ENCODE results near the gene GEMIN7. TPM values are rescaled to one million over a fixed set of nuclear protein-coding genes. Genes with fewer than 3 reads are reported as not detected.

GEMIN7 gene, protein sequence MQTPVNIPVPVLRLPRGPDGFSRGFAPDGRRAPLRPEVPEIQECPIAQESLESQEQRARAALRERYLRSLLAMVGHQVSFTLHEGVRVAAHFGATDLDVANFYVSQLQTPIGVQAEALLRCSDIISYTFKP
- 16.2 and 25.8 TPM in 2 replicates for total RNA-seq

DNA sequence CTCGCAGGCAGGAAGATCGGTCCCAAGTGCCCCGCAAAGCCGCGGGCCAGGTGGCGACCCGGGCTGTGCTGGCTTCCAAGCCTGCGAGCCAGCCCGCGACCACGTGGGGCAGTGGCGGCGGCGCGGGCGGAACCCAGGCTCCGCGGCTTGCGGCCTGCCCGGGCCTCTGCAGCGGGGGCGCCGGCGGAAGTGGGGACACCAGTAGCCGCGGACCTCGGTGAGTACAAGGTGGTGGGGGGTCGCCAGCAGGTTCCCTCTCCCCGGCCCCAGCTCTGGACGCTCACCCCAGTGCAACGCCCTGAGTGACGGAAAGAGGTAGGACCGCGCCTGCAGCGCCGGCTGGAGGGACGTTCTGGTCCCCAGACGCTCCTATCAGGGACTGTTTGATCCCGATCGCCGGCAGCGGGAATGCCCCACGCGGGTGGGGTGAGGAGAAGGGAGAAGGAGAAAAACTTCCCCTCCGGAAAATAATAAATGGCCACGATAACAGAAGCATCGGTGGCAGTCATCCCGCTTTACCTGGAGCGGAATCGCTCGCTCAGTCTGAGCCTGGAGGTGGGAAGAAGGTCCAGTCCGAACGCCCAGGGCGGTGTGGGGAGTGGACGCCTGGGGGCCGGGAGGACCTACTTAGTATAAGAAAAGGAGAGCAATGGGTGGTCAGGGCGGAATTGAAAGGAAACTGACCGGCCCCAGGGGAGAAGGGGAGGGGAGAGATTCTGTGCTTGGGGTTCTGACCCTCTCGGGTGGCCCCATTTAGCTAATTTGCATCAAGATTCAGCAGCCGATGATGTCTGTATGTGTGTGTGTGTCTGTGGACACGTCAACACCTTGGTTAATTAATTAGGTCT is at the start of gene GEMIN7:
Gene GEMIN7 (plus strand): TSS at position 198 of the 848 bp plus-strand sequence. CDS start 10,855 bp downstream, outside the sequence.

DNA sequence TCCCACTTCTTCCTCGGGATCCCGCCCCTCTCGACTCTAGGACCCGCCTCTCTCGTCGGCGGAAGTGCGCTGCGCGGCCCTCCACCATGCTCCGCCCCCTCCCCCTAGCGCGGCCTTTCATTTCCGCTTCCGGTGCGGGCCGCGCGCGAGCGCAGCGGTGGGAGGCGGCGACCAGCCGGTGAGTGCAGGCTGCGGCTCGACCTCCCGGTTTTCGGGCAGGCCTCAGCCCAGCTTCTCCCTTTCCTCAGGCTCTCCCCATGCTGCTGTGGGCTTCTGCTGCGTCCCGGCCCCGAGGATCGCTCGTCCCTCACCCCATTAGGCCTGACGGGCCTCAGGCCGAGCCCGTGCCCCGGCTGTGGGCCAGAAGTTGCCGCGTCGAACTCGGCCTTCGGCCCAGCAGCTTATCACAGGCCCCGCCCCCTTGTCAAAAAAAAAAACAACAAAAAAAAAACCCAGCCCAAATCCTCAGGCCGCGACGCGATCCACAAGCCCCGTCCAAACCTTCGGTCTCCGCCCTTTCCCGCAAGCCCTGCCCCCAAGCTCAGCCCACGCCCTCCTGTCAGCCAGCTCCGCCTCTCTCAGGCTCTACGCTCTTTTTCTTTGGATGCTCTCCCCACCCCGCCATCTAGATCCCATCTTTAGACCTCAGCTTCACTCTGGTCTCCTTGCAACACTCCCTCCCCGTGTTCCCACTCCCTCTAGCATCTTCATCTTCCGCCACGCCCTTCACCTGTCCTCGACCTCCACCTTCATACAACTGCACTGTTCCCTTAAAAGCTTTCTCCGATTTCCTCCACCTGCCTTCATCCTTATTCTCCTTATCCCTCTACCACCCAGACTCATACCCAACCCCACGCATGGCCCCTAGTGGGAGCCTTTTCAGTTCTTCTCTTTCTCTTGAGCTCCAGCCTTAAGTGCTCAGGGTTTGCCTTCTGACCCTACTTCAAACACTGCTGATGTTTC is 39.8 kb upstream of the GEMIN7 start, which contains the start of gene CLASRP:
Gene CLASRP (plus strand): TSS at position 115 of the 963 bp plus-strand sequence. CDS start 1,168 bp downstream, outside the sequence.

DNA sequence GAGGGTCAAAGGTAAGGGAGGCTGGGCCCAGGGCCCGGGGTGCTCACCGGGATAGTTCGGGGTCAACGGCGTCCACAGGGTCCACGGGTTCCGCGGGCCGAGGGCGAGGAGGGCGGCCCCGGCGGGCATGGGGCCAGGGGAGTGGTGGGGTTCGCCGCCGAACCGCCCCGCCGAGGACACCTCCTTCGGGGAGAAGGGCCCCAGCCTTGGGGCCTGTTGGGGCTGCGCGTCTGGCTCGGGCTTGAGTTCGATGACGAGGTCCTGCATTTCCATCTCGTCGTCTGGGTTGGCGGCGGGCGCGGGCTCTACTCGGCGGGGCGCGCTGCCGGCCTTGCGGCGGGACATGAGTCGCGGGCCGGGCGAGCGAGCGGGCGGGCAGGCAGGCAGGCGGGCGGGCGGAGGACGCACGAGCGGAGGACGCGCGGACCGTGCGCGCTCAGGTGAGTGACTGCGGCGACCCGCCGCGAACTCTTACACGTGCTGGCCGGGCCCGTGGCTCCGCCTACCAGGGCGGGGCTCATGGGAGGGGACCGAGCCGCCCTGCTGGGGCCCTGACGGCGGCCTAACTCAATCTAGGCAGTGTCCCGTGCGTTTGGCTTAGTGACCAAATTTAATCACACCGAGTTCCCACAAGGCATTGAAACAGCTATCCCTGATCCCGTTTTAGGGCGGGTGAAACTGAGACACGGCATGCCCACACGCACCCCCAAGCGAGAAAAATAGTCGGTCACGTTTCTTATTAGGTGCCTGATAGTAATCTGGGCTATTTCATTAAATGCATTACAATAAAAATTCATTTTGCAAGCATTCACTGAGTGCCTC is 2.8 kb upstream of the GEMIN7 start, which contains the start of gene ZNF296:
Gene ZNF296 (minus strand): TSS at position 450 of the 822 bp plus-strand sequence. CDS start 105 bp downstream, at position 345.

DNA sequence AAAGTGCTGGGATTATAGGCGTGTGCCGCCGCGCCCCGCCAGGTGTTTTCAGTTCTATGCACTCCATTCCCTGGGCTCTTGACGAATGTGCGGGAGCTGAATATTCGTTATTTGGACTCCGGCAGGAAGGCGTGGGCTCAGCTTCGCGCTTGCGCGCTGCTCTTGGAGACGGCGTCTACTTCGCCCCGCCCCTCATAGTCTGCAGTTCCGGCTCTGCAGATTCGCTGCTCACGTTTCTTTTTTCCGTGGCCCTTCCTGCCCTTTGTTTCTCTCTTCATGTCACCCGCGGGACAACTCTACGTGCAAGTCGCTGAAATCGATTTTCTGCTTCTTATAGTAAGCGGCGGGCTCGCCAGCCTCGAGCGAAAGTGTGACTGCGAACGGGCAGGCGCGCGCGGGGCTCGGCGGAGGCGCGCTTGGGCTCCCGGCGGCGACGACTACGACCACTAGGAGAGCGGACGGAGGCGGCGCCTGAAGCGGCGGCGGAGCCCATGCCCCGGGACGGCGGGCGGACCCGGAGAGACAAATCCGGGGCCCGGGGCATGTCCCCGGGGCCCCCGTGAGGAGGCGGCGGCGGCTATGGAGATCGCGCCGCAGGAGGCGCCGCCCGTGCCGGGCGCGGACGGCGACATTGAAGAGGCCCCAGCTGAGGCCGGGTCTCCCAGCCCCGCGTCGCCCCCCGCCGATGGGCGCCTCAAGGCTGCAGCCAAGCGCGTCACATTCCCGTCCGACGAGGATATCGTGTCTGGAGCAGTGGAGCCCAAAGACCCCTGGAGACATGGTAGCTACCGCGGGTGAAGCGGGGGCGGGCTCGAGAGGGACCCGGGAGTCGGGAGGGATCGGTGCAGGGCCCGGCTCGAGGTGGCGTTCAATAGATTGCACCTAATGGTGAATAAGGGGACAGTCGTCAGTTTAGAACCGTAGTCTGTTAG is 14.0 kb downstream of the GEMIN7 start, which contains the start of gene PPP1R37:
Gene PPP1R37 (plus strand): TSS at position 433 of the 932 bp plus-strand sequence. CDS start 147 bp downstream, at position 580.

Other genes with a start within 250 kb of the GEMIN7 start
- 68.9 and 75.4 TPM in 2 replicates for gene NECTIN2, start 233.0 kb upstream of the GEMIN7 start, total RNA-seq
- 41.0 and 87.5 TPM in 2 replicates for gene TOMM40, start 188.0 kb upstream of the GEMIN7 start, total RNA-seq
- 1.4 and 9.6 TPM in 2 replicates for gene APOE, start 173.5 kb upstream of the GEMIN7 start, total RNA-seq
- 1.4 TPM in 1 of 2 replicates, not detected in the other for gene APOC1, start 164.7 kb upstream of the GEMIN7 start, total RNA-seq
- not detected in 2 replicates for gene APOC4, start 137.0 kb upstream of the GEMIN7 start, total RNA-seq
- gene APOC2, start 133.2 kb upstream of the GEMIN7 start, total RNA-seq, result not detected in 2 replicates
- 26.7 and 33.1 TPM in 2 replicates for gene CLPTM1, start 123.9 kb upstream of the GEMIN7 start, total RNA-seq
- gene RELB, start 77.8 kb upstream of the GEMIN7 start, total RNA-seq, result 7.6 and 10.2 TPM in 2 replicates
- gene CLASRP, start 40.2 kb upstream of the GEMIN7 start, total RNA-seq, result 17.0 and 31.2 TPM in 2 replicates
- 0.22 TPM in 1 of 2 replicates, not detected in the other for gene ZNF296, start 2.8 kb upstream of the GEMIN7 start, total RNA-seq
- 44.5 and 50.0 TPM in 2 replicates for gene PPP1R37, start 13.9 kb downstream of the GEMIN7 start, total RNA-seq
- 0.12 and 0.44 TPM in 2 replicates for gene NKPD1, start 81.7 kb downstream of the GEMIN7 start, total RNA-seq
- gene TRAPPC6A, start 99.0 kb downstream of the GEMIN7 start, total RNA-seq, result 2.0 and 11.1 TPM in 2 replicates
- gene BLOC1S3, start 99.5 kb downstream of the GEMIN7 start, total RNA-seq, result 3.9 and 7.5 TPM in 2 replicates
- not detected in 2 replicates for gene EXOC3L2, start 166.1 kb downstream of the GEMIN7 start, total RNA-seq
- gene MARK4, start 172.0 kb downstream of the GEMIN7 start, total RNA-seq, result 8.1 and 9.9 TPM in 2 replicates
- 0.12 TPM in 1 of 2 replicates, not detected in the other for gene CKM, start 243.6 kb downstream of the GEMIN7 start, total RNA-seq

All from uterine smooth muscle cell (primary cell).